GM21515 (cell line): ENCODE data around the gene MAN2A2.
"Not testable (repeated sequence)": the region's sequence is repeated elsewhere in the genome, so short reads cannot be mapped to it uniquely, and the experiment has no call there.

Source experiments
- ATAC-seq: cut with Tn5 transposase; IDR thresholded peaks from one replicate; pipeline ENCODE4 v1.9.1; 2021; ENCODE audit not compliant: unreplicated experiment

MAN2A2 gene

DNA sequence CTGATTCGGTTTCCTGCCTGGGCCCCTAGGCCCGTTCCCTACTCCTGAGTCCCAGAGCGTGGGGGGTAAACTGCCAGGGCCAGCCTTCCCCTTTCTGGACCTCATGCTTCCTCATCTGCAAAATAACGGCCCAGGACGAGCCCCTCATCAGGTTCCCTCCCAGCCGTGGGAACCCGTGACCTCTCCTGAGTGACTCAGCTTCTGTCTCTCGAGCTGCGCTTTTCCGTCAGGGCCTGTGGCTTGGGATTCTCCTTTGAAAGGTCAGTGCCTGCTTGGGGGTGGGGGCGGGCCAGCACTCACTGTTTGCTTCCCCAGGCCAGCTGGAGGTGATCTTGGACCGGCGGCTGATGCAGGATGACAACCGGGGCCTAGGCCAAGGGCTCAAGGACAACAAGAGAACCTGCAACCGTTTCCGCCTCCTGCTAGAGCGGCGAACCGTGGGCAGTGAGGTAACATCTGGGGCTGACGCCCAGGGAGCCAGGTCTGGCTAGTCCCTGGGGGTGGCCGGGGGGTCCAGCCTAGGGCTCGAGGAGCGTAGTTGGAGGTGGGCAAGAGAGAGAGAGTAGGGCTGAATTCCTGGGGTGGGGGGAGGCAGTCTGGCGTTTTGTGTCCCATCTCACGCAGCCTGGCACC lies 12.8 kb downstream of the MAN2A2 start:
- ATAC-seq: no peak

DNA sequence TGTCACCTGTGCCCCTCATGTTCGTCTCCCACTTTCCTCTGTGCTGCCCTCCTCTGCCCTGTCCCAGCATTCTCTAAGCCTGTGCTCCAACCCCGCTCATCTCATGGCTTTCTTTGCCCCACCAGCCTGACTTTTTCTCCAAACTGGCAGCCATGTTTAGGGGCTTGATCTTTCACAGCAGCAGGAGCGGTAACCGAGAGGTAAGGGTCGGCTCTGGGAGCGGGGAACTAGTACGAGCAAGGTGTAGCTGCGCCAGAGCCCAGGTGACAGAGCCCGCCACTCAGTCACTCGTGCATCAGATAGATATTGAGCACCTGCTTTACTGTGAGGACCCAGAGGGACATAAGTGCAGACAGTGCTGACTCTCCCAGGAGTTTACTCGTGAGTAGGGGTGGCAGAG lies 13.4 kb downstream of the MAN2A2 start:
- ATAC-seq: no peak

DNA sequence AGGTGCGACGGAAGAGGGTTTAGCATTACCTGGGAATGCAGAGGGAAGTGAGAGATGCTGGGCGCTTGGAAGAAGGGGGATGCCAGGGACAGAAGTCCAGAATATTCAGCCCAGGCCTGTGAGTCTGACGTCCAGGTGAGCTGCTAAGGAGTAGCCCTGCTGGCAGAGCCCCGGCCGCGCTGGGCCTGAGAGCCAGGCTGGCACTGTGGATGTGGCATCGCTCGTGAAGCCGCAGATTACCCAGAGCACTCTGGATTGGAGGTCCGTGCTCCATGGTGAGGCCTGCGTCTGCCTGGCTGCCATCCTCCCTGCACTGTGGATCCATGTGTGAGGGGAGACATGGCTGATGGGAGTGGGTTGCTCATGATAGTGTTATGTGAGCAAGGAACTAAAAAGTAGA lies 14.5 kb downstream of the MAN2A2 start:
- ATAC-seq: no peak

DNA sequence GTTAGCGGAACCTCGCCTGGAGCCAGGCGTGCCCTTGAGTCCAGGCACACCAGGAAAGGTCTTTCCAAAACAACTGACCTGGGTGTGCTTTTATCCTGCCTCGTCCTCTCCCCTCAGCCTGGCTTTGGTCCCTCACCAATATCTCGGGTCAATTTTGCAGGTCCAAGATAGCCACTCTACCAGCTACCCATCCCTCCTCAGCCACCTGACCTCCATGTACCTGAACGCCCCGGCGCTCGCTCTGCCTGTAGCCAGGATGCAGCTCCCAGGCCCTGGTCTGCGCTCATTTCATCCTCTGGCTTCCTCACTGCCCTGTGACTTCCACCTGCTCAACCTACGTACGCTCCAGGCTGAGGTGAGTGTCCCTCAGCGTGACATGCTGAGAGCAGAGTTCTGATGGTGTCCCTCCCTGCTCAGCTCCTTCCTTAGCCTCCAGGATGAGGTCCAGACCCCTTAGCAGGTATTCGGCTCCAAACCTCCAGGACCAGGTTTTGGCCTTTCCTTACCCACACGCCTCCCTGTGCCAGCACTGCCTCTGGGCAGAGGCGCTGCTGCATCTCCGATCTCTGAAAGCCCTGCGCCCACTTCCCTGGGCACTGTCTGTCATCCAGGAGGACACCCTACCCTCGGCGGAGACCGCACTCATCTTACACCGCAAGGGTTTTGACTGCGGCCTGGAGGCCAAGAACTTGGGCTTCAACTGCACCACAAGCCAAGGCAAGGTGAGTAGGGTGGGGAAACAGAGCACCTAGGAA lies 15.1 kb downstream of the MAN2A2 start:
- no peak for ATAC-seq

DNA sequence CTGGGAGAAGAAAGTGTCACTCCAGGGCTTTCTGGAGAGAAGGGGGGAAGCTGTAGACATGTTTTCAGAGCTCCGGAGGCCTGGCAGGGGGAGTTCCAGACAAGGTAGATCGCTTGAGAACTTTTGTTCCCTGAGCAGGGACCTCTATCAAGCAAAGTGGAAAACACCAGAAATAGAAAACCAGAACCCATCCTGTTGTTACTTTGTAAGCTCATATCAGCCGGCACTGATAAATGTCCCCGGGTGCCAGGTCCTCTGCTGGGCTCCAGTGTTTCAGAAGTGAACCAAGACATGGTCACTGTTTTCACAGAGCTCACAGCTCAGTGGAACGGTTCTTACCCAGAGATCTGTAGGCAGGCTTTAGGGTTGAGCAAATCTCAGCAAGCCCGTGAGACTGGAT lies 15.7 kb downstream of the MAN2A2 start:
- no peak for ATAC-seq

DNA sequence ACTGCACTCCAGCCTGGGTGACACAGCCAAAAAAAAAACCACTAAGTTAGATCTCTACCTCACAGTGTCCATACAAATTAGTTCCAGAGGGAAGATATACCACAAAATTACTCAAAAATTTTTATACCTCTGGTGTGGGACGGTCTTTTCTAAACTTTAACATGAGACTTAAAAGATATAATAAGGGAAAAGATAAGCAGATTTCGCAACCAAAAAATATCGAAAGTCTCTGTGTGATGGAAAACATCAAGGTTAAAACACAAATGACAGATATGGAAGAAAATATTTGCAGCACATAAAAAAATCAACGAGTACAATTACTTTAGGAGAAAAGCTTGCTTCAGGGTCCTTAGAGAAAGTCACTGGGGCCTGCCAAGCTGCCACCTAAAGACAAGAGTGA lies 18.8 kb downstream of the MAN2A2 start:
- ATAC-seq: no peak

DNA sequence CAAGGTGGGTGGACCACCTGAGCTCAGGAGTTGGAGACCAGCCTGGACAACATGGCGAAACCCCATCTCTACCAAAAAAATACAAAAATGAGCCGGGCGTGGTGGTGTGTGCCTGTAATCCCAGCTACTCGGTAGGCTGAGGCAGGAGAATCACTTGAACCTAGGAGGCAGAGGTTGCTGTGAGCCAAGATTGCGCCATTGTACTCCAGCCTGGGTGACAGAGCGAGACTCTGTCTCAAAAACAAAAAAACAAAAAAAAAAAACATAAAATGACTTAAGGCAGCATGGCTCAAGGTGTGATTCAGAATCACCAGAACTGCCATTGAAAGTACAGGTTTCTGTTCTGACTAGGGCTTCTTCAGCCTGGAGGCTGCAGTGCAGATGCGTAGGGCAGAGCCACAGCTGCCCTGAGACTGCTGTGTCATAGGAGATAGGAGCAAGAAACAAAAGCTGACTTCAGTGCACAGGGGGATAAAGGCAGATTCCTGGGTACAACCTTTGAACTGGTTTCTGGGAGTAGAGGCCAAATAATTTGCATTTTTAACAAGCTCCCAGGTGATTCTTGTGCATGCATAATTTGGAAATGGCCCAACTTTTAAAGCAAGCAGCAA lies 19.7 kb downstream of the MAN2A2 start:
- ATAC-seq: peak; percentile 76

DNA sequence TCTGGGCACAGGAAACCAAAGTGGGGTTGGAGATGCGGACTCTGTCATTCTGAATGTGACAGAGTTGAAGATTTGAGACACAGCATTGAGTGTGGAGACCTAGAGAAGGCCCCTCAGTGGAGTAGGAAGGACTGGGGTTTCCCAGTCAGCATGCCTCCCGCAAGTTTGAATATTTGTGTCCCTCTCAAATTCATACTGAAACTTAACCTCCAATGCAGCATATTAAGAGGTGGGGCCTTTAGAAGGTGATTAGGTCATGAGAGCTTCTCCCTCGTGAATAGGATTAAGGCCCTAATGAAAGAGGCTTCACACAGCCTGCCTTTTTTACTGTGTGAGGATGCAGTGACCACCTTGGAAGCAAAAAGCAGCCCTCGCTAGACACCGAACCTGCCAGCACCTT lies 21.3 kb downstream of the MAN2A2 start:
- ATAC-seq: peak; percentile 45

DNA sequence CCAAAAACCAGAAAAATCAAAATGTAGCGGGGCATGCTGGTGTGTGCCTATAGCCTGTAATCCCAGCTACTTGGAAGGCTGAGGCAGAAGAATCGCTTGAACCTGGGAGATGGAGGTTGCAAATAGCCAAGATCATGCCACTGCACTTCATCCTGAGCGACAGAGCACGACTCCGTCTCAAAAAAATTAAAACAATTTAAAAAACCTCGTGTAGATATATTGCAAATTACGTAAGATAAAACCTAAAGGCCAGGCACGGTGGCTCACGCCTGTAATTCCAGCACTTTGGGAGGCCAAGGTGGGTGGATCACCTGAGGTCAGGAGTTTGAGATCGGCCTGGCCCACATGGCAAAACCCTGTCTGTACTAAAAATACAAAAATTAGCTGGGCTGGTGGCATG lies 23.7 kb downstream of the MAN2A2 start:
- not testable (repeated sequence) for ATAC-seq

DNA sequence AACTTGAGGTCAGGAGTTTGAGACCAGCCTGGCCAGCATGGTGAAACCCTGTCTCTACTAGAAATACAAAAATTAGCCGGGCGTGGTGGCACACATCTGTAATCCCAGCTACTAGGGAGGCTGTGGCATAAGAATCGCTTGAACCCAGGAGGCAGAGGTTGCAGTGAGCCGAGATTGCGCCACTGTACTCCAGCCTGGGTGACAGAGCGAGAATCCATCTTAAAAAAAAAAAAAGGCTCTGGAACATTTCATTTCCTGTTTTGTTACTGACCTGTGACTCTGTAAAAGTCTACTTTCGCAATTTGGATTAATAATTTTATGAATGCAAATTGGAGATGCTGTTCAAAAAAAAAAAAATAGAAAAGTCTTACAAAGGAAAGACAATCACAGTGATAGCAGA lies 25.0 kb downstream of the MAN2A2 start:
- ATAC-seq: not testable (repeated sequence)

DNA sequence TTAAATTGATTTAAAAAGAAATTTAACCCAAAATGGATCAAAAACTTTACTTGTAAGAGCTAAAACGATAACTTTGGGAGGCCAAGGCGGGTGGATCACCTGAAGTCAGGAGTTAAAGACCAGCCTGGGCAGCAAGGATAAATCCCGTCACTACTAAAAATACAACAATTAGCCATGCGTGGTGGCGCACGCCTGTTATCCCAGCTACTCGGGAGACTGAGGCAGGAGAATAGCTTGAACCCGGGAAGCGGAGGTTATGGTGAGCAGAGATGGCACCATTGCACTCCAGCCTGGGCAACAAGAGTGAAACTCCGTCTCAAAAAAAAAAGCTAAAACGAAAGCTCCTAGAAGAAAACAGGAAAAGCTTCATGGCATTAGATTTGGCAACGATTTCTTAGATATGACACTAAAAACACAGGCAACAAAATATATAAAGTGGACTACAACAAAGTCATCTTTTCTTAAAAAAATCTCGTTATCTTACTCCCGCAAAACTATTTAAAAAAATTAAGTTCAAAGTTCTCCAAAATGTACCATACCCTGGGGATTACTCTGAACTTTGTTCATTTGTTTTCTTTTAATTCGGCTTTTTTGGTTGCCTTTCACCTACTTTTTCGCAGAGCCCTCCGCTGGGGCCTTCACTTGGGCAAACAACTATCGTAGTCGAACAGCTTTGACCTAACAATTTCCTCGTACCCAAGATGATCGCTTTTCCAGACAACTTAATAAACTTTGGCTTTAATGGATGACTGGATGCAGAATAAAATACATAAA lies 26.3 kb downstream of the MAN2A2 start:
- no peak for ATAC-seq

DNA sequence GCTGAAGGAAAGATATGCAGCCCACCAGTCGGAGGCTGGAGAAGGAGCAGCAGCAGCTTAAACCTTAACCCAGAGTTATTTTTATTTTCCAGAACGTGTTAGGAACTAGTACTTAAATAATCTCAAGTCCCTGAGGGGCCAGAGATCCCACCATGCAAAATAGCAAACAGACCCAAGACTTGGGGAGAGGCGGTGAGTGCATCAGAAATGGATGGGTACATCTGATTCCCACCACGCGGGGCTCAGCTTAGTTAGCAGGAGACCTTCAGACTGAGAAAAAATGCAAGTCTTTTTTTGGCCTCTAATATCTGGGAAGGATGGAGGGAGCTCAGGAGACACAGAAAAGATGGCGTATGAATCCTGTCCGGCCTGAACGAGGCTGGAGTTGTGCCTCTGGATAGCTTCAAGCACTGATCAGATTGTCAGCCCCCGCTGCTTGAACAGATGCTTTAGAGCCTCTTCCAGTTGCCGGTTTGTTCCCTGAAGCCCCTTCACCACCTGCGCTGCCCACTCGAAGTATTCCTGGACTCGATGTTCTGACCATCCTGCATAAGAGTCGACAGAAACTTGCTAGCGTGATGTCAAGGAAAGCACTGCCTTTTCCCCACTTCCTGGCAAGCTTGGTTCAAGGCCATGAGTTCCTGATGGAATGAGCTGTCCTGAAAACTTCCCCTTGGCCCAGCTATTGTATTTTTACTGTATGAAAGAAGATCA lies 27.9 kb downstream of the MAN2A2 start:
- ATAC-seq: no peak

DNA sequence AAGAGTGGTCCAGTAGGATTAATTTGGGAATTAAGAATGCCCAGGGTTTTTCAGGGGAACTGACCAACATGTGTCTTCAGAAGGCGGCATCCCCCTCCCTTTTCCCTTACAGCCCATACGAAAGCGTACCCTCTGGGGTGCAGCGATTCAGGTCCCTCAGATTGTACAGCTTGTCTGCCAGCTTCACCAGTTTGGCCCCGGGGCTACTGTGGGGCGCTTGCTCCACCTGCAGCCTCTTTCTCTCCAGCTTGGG lies 28.4 kb downstream of the MAN2A2 start:
- ATAC-seq: no peak

DNA sequence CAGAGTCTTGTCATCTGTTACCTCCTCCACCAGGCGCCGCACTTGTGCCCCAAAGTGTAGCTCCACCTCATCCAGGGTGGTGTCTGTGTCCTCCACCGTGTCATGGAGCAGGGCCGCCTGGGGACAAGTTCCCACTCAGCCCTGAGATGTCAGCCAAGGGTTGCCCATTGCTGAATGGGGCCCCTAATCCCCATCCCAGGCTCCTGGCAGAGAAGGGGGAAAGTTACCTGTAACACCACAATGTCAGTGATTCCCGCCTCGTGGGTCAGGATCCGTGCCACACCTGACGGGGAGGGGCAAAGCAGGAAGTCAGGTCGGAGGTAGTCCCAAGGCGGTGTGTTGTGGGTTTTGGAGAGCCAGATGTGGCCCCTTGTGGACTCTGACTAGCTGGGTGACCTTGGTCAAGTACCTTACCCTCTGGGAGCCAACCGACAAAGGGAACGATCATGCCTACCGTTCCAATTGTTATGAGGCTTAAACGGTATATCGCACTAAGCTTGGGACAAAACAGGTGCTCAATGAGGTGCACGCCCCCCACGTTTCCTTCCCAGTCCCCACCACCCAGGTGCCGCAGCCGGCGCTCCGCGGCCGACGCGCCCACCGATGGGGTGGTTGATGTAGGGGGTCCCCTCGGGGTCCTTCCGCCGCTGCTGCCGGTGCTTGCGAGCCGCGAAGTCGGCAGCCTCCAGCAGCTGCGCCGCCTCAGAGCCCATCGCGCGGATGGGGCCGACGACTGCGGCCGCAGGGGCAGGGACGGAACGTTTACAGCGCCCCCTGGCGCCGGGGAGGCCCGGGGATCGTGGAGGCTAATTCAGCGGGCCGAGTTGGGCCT lies 28.9 kb downstream of the MAN2A2 start, which contains the start of gene HDDC3:
Gene HDDC3 (minus strand): TSS at position 722 of the 832 bp plus-strand sequence. CDS start 9 bp downstream, at position 713.
- ATAC-seq: peak; percentile 45

DNA sequence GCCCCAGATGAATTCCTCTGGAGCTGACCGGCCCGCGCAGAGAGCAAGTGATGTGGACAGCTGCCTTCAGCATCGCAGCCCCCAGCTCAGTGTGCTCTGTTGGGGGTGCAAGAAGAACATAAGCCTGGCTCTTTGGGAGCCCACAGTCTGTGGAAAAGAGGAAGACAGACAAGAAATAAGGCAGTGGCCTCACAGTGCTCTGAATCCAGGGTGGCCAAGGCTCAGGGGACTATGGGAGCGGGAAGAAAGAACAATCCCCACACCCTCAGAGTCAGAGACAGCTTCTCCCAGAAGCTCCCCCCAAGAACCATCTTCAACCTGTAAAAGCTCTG lies 29.5 kb downstream of the MAN2A2 start:
- no peak for ATAC-seq

DNA sequence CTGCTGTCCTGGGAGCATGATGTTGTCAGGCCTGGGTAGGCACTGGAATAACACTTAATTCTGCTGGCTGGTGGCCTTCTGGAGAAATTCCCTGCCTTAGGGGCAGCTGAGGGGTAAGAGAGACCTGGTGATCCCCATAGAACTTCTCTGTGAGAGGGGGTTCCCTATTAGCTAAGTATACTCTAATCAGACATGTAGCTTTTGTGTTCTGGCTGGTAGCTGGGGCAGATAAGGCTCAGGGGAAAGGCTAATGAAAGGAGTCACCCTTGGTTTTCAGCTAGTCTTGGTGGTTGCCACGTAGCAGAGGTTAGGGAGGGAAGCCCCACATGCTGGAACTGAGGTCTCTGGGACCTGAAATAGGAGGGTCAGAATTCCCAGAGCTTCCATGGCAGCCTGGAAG lies 30.2 kb downstream of the MAN2A2 start:
- no peak for ATAC-seq

DNA sequence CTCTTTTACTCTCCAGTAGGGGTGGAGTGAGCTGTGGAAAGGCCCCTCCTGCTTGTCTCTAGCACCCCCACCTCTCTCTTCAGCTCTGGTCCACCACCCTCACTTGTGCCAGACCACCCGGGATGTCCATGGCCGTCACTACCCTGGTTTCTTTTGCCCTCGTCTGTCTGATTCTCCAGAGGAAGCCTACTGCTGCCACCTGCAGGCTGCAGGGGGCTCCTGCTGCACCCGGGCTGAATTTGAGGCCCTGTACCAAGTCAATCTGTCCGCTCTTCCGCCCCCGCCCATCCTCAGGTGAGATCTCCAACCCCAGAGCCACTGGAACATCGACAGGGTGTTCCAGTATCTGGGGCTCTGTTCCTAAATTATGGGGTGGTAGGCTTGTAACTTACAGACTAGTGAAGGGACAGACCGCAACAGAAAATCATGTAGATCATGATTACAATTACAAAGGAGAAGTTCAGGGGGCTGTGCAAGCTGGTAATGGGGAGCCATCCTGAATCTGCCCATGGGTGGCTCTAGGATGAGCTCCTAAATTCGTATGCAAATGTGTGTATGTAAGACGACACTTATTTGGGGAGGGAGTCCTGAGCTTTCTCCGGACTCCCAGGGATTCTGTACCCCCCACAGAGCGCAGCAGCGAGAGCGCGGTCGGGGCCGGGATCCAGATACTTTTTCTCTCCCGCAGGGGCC lies 31.3 kb downstream of the MAN2A2 start:
- ATAC-seq: peak; percentile 0

DNA sequence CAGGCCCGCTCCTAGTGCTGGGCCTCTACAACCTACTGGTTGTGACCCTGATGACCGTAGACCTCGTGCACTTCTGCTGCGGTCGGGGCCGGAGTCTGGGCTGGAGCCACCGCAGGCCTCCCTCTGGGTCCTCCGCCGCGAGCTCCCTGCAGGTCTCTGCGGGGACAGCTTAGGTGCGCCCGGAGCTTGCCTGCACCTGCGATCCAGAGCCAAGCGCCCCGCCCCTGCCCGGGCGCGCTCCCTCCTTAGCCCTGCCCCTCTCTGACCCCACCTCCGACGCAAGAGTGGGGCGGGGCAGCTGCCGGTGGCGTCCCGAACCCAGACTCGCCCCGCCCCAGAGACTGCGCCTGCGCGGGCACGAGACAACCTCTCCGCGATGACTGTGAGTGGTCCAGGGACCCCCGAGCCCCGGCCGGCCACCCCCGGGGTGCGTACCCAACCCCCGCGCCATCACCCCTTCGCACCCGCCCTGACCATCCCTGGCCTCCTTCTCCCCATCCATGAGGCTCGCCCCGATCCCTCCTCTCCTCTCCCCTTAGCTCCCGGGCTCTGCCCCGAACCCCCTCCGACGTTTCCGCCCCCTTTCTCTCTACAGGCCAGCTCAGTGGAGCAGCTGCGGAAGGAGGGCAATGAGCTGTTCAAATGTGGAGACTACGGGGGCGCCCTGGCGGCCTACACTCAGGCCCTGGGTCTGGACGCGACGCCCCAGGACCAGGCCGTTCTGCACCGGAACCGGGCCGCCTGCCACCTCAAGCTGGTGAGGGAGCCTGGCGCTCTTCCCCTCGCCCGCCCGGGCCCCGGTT lies 32.0 kb downstream of the MAN2A2 start, which contains the start of gene UNC45A:
Gene UNC45A (plus strand): TSS at position 337 of the 803 bp plus-strand sequence. CDS start 40 bp downstream, at position 377.
- ATAC-seq: peak; percentile 58

DNA sequence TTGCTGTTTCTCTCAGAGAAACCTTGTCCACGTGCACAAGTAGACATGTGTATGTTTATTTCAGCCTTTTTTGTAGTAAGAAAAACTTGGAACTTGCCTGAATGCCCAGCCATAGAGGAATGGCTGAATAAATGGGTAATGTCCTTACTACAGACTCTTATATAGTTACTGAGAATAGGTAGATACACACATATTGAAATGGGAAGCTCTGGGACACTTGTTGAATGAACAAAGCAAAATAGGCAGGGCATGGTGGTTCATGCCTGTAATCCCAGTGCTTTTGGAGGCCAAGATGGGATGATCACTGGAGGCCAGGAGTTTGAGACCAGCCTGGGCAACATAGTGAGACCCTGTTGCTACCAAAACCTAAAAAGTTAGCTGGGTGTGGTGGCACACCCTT lies 33.7 kb downstream of the MAN2A2 start:
- ATAC-seq: no peak
